DND-41 (cell line): Measurements from ENCODE around the gene ABLIM1.

Experiments
- ATAC-seq: fragments of 200-7000 bp; cut with Tn5 transposase; 3 replicates; pipeline ENCODE4 v1.9.1; 2021; ENCODE audit warnings: low read depth; ENCODE audit not compliant: insufficient read depth
- DNase-seq: peaks from one replicate; pipeline ENCODE4 v3.0.0-alpha.2; 2020
- H2AFZ ChIP-seq: 2 replicates; pipeline ENCODE4 v1.6.0; 2012; ENCODE audit warnings: low read depth, low read length
- H3K27ac ChIP-seq: 2 replicates; pipeline ENCODE4 v1.5.1; 2012; ENCODE audit warnings: low read length, inconsistent platforms
- H3K27me3 ChIP-seq: fragments of 200-600 bp; sonication (generic); 2 replicates; pipeline ENCODE4 v1.6.0; 2012; ENCODE audit warnings: low read length, mild to moderate bottlenecking, inconsistent platforms; ENCODE audit not compliant: insufficient read depth, poor library complexity
- H3K36me3 ChIP-seq: 2 replicates; pipeline ENCODE4 v1.5.1; 2012; ENCODE audit warnings: low read length, inconsistent platforms; ENCODE audit not compliant: insufficient read depth
- H3K4me1 ChIP-seq: 2 replicates; pipeline ENCODE4 v1.5.1; 2012; ENCODE audit warnings: mild to moderate bottlenecking, low read length; ENCODE audit not compliant: insufficient read depth
- H3K4me2 ChIP-seq: 2 replicates; pipeline ENCODE4 v1.6.0; 2012; ENCODE audit warnings: mild to moderate bottlenecking, moderate library complexity, low read length, inconsistent platforms; ENCODE audit not compliant: insufficient read depth
- H3K4me3 ChIP-seq, 2 experiments: fragments of 200-600 bp in 1 of 2; shearing (Covaris generic) in 1 of 2; 2 replicates each; pipeline ENCODE4 v1.5.1; 2012 to 2016; ENCODE audit warnings: inconsistent platforms in 2 of 2, low read length in 2 of 2, mild to moderate bottlenecking in 2 of 2, low read depth in 1 of 2, moderate library complexity in 1 of 2
- H3K79me2 ChIP-seq: 2 replicates; pipeline ENCODE4 v1.6.0; 2012; ENCODE audit warnings: low read length, inconsistent platforms; ENCODE audit not compliant: insufficient read depth
- H3K9ac ChIP-seq: 2 replicates; pipeline ENCODE4 v1.6.0; 2012; ENCODE audit warnings: low read depth, mild to moderate bottlenecking, inconsistent platforms, low read length, moderate library complexity
- H3K9me3 ChIP-seq: 2 replicates; pipeline ENCODE4 v1.5.1; 2012; ENCODE audit warnings: low read length, moderate library complexity, mild to moderate bottlenecking, inconsistent platforms; ENCODE audit not compliant: insufficient read depth, severe bottlenecking
- H4K20me1 ChIP-seq: 2 replicates; pipeline ENCODE4 v1.6.0; 2012; ENCODE audit warnings: low read length; ENCODE audit not compliant: insufficient read depth
- EZH2 ChIP-seq: IDR thresholded peaks from 3 replicates; pipeline ENCODE4 v1.6.1; 2012; ENCODE audit warnings: borderline replicate concordance, low read depth, mild to moderate bottlenecking, moderate library complexity, low read length, inconsistent platforms; ENCODE audit not compliant: severe bottlenecking
- TF ChIP-seq, protein P1 (sequence below): IDR thresholded peaks from 2 replicates; pipeline ENCODE4 v1.5.1; 2012; ENCODE audit warnings: borderline replicate concordance, low read length, moderate library complexity, mild to moderate bottlenecking; ENCODE audit not compliant: poor library complexity, severe bottlenecking; ENCODE audit errors: extremely low read depth

The ABLIM1 gene

DNA sequence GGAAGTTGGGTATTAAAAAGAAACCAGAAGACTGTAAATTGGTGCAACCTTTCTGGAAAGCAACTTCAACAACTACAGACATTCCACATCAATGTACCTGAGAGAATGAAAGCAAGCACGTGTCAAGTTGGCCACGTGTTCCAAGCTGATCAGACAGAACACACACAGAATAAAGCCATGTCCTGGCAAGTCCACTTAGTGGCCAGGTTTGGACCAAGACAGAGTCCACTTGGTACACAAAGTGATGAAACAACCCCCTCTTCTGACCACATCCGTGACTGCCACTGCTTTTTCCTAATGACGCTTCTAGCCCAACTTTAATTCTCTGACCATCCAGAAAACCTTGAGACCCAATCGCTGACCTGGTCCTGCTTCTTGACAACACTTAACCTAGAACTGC, 109.4 kb downstream of the ABLIM1 start:
- no peak for ATAC-seq
- H3K36me3 ChIP-seq: no peaks in the 10 kb centered on the region
- peaks cover 9% of the 10 kb centered on the region for H3K27me3 ChIP-seq
- no peaks in the 10 kb centered on the region for H3K79me2 ChIP-seq
- no peak overlapping the region for H3K4me3 ChIP-seq
- no peak overlapping the region for H3K9ac ChIP-seq
- H2AFZ ChIP-seq: no peak overlapping the region
- H4K20me1 ChIP-seq: peaks cover 4% of the 10 kb centered on the region; the same call in 1 of the 2 replicates
- no peak overlapping the region for H3K27ac ChIP-seq
- peaks cover 17% of the 10 kb centered on the region for H3K4me1 ChIP-seq
- no peak for DNase-seq
- no peak overlapping the region for H3K4me2 ChIP-seq
- TF ChIP-seq EZH2: no peak
- TF ChIP-seq, protein P1, sequence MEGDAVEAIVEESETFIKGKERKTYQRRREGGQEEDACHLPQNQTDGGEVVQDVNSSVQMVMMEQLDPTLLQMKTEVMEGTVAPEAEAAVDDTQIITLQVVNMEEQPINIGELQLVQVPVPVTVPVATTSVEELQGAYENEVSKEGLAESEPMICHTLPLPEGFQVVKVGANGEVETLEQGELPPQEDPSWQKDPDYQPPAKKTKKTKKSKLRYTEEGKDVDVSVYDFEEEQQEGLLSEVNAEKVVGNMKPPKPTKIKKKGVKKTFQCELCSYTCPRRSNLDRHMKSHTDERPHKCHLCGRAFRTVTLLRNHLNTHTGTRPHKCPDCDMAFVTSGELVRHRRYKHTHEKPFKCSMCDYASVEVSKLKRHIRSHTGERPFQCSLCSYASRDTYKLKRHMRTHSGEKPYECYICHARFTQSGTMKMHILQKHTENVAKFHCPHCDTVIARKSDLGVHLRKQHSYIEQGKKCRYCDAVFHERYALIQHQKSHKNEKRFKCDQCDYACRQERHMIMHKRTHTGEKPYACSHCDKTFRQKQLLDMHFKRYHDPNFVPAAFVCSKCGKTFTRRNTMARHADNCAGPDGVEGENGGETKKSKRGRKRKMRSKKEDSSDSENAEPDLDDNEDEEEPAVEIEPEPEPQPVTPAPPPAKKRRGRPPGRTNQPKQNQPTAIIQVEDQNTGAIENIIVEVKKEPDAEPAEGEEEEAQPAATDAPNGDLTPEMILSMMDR: peak; percentile 23
- no peaks in the 10 kb centered on the region for H3K9me3 ChIP-seq

DNA sequence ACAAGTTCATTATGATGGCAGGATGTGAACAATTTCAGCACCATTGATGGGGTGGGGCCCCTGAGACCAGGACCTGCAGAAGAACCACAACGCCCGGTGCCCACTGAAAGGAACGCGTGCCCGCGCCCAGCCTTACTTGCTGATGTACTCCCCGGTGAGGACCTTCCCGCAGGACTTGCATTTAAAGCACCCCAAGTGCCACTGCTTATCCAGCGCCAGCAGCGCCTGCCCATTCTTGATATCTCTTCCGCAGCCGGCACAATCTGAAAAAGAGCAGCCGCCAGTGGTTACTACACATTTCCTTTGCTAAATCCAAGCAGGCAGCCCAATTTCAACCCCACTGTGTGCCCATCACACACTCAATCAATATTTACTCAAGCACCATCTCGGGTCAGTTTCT, 110.6 kb downstream of the ABLIM1 start:
- H3K9me3 ChIP-seq: no peaks in the 10 kb centered on the region
- H3K36me3 ChIP-seq: no peaks in the 10 kb centered on the region
- H3K27ac ChIP-seq: no peak overlapping the region
- peaks cover 4% of the 10 kb centered on the region for H3K27me3 ChIP-seq
- H2AFZ ChIP-seq: no peak overlapping the region
- no peak overlapping the region for H3K4me2 ChIP-seq
- no peak for ATAC-seq
- H3K4me3 ChIP-seq: no peak overlapping the region
- TF ChIP-seq EZH2: no peak
- TF ChIP-seq, protein P1: no peak
- peaks cover 28% of the 10 kb centered on the region for H3K4me1 ChIP-seq
- no peak for DNase-seq
- H3K79me2 ChIP-seq: no peaks in the 10 kb centered on the region
- H4K20me1 ChIP-seq: peaks cover 4% of the 10 kb centered on the region; the same call in 1 of the 2 replicates
- H3K9ac ChIP-seq: no peak overlapping the region

DNA sequence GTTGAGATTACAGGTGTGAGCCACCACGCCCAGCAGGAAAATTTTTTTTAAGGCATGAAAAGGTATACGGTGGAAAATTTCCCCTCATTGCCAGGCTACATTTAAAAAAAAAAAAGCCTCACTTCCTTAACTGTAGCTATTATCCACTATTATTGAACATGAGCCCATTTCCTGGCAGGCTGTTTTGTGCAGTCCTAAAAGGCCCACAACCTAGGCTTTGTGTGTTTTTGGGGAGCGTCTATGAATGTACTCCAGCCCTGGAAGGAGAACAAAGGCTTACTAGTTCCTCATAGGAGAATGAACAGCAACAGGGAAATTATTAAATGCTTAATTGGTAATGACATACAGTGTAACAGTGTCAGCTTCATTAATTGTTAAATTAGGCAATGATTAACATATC, 111.0 kb downstream of the ABLIM1 start:
- no peak for TF ChIP-seq EZH2
- TF ChIP-seq, protein P1: no peak
- Histone ChIP-seq H2AFZ (no peak overlapping the region), H3K4me2 (no peak overlapping the region)

DNA sequence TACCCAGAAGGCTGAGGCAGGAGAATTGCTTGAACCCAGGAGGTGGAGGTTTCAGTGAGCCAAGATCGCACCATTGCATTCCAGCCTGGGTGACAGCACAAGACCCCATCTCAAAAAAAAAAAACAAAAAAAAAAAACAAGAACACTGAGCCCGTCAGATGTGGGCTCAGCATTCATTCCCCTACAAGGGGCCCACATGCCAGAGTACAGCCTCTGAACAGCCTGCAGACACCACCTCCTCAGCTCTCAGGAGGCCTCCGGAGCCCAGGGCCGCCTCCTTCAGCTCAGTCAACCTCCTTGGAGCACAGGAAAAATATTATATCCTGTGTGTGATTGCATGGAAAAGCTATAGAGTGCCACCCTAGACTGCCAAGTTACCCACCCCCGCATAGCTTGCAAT, 112.3 kb downstream of the ABLIM1 start:
- Histone ChIP-seq H3K79me2 (no peaks in the 10 kb centered on the region), H3K4me2 (no peak overlapping the region), H3K27ac (no peak overlapping the region), H3K27me3 (peaks cover 4% of the 10 kb centered on the region), H3K9ac (no peak overlapping the region), H3K4me1 (peaks cover 44% of the 10 kb centered on the region), H3K4me3 (no peak overlapping the region), H2AFZ (no peak overlapping the region), H3K36me3 (no peaks in the 10 kb centered on the region), H3K9me3 (no peaks in the 10 kb centered on the region), H4K20me1 (peaks cover 4% of the 10 kb centered on the region; the same call in 1 of the 2 replicates)
- TF ChIP-seq EZH2: no peak
- TF ChIP-seq, protein P1: no peak
- no peak for DNase-seq
- no peak for ATAC-seq

More for the DNA sequence above, 111.0 kb downstream of the ABLIM1 start:
- Histone ChIP-seq H3K36me3 (no peaks in the 10 kb centered on the region), H3K27ac (no peak overlapping the region), H4K20me1 (peaks cover 4% of the 10 kb centered on the region; the same call in 1 of the 2 replicates), H3K4me3 (no peak overlapping the region), H3K4me1 (peaks cover 32% of the 10 kb centered on the region), H3K9ac (no peak overlapping the region), H3K79me2 (no peaks in the 10 kb centered on the region), H3K9me3 (no peaks in the 10 kb centered on the region), H3K27me3 (peaks cover 4% of the 10 kb centered on the region)
- DNase-seq (no peak), ATAC-seq (no peak)
